ENCODE results near the gene ADAMTS18.

DNA sequence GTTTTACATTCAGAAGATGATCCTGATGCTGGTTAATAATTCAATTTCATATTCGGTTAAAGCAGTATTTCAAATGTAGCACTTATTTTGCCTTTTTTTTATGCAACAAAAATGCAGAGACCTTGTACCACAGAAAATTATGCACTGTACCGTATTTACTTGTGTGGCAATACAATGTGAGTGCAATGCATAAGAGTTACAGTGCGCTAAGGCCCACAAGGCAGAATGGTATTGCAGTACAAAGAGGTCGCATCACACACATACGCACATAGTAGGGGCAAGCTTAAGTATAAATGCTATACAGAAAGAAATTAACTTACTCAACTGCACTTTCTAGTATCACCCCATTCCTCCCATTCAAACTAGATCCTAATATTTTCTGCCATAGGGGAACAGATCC is 132.6 kb downstream of the ADAMTS18 start:
- TF ChIP-seq, protein P1, sequence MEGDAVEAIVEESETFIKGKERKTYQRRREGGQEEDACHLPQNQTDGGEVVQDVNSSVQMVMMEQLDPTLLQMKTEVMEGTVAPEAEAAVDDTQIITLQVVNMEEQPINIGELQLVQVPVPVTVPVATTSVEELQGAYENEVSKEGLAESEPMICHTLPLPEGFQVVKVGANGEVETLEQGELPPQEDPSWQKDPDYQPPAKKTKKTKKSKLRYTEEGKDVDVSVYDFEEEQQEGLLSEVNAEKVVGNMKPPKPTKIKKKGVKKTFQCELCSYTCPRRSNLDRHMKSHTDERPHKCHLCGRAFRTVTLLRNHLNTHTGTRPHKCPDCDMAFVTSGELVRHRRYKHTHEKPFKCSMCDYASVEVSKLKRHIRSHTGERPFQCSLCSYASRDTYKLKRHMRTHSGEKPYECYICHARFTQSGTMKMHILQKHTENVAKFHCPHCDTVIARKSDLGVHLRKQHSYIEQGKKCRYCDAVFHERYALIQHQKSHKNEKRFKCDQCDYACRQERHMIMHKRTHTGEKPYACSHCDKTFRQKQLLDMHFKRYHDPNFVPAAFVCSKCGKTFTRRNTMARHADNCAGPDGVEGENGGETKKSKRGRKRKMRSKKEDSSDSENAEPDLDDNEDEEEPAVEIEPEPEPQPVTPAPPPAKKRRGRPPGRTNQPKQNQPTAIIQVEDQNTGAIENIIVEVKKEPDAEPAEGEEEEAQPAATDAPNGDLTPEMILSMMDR (conservative IDR thresholded peaks at IDR 0.05), result no peak
- TF ChIP-seq EZH2 (IDR thresholded peaks at IDR 0.05; ENCODE audit: low read depth), result no peak
